WTC11 (cell line): ENCODE measurements around the gene ESYT1.

ENCODE experiments used
- TP53 ChIP-seq: sonication (generic); formaldehyde crosslinking; IDR thresholded peaks from 2 replicates; pipeline ENCODE4 v1.8.1; 2023; ENCODE audit warnings: mild to moderate bottlenecking, missing genetic modification reagents
- TF ChIP-seq, protein P1 (sequence below): fragments of 200-600 bp; IDR thresholded peaks from 2 replicates; pipeline ENCODE4 v1.8.0; 2022; ENCODE audit warnings: antibody characterized with exemption

DNA sequence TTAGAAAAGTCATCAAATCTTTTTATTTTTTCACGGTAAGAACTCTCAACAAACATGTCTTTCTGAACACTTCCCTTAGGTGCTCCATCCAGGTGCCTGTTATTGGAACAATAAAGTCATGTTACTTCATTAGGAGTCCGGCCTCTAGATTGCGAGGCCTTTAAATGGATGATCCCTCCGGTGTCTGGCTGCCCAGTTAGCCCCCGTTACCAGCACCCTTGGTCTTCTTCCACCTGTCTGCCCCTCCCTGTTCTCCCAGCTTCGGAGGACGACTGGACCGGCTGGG is 24.3 kb upstream of the ESYT1 start:
- TF ChIP-seq, protein P1, sequence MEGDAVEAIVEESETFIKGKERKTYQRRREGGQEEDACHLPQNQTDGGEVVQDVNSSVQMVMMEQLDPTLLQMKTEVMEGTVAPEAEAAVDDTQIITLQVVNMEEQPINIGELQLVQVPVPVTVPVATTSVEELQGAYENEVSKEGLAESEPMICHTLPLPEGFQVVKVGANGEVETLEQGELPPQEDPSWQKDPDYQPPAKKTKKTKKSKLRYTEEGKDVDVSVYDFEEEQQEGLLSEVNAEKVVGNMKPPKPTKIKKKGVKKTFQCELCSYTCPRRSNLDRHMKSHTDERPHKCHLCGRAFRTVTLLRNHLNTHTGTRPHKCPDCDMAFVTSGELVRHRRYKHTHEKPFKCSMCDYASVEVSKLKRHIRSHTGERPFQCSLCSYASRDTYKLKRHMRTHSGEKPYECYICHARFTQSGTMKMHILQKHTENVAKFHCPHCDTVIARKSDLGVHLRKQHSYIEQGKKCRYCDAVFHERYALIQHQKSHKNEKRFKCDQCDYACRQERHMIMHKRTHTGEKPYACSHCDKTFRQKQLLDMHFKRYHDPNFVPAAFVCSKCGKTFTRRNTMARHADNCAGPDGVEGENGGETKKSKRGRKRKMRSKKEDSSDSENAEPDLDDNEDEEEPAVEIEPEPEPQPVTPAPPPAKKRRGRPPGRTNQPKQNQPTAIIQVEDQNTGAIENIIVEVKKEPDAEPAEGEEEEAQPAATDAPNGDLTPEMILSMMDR: no peak
- TF ChIP-seq TP53 (CRISPR knock-in tag): no peak
